SIG-M5 treated with dmso at 0.1 percent for 504 hours (cell line): ENCODE data around the gene ZBTB38.
A peak's percentile ranks its signal among the peaks of the same experiment; 100 is the strongest.

ENCODE experiments used
- DNase-seq: peaks from one replicate; lab custom pipeline; 2025; ENCODE audit not compliant: unreplicated experiment; lab: John Stamatoyannopoulos, UW

ZBTB38 gene

GRCh38 chr3:141401573-141402475, 33.5 kb downstream of the ZBTB38 start:
- DNase-seq: no peak

- peak; percentile 23 for DNase-seq
Observed at GRCh38 chr3:141402476-141403171, 34.3 kb downstream of the ZBTB38 start.

- no peak for DNase-seq
Observed at GRCh38 chr3:141403576-141403975, 35.3 kb downstream of the ZBTB38 start.

- no peak for DNase-seq
Observed at GRCh38 chr3:141405025-141405424, 36.7 kb downstream of the ZBTB38 start.

GRCh38 chr3:141405591-141405990, 37.3 kb downstream of the ZBTB38 start:
- DNase-seq: no peak

GRCh38 chr3:141406265-141406664, 38.0 kb downstream of the ZBTB38 start:
- no peak for DNase-seq

- no peak for DNase-seq
Observed at GRCh38 chr3:141407047-141407446, 38.7 kb downstream of the ZBTB38 start.

- no peak for DNase-seq
Observed at GRCh38 chr3:141407825-141408224, 39.5 kb downstream of the ZBTB38 start.

- DNase-seq: no peak
Observed at GRCh38 chr3:141408596-141408995, 40.3 kb downstream of the ZBTB38 start.

GRCh38 chr3:141409940-141410241, 41.6 kb downstream of the ZBTB38 start:
- no peak for DNase-seq

GRCh38 chr3:141410408-141410807, 42.1 kb downstream of the ZBTB38 start:
- DNase-seq: no peak

- DNase-seq: no peak
Observed at GRCh38 chr3:141410846-141411245, 42.5 kb downstream of the ZBTB38 start.

- no peak for DNase-seq
Observed at GRCh38 chr3:141411251-141411771, 43.0 kb downstream of the ZBTB38 start.

GRCh38 chr3:141412087-141412935, 44.0 kb downstream of the ZBTB38 start:
- DNase-seq: no peak

GRCh38 chr3:141412936-141413354, 44.6 kb downstream of the ZBTB38 start:
- DNase-seq: no peak

GRCh38 chr3:141413391-141413790, 45.1 kb downstream of the ZBTB38 start:
- no peak for DNase-seq

- no peak for DNase-seq
Observed at GRCh38 chr3:141413801-141414689, 45.7 kb downstream of the ZBTB38 start.

- DNase-seq: no peak
Observed at GRCh38 chr3:141414800-141415462, 46.6 kb downstream of the ZBTB38 start.

GRCh38 chr3:141415953-141416352, 47.6 kb downstream of the ZBTB38 start:
- DNase-seq: no peak
